ENCODE measurements around the gene ATP8A2. TPM values are rescaled to one million over a fixed set of nuclear protein-coding genes. Genes with fewer than 3 reads are reported as not detected.

Gene ATP8A2
- polyA plus RNA-seq, 3 donors = not detected

- H3K4me1 ChIP-seq (ENCODE audit: control insufficient read depth in 1 of 2, insufficient read depth in 2 of 2, low read length in 2 of 2) = no peaks in the 10 kb centered on the region
- DNase-seq = no peak
- H3K27ac Mint-ChIP-seq = no peak overlapping the region
- 89% methylated on average over 4 of the region's 4 CpGs for WGBS (ENCODE audit: insufficient coverage)
- no peaks in the 10 kb centered on the region for H3K79me2 ChIP-seq (ENCODE audit: insufficient read depth, low read length)
- no peaks in the 10 kb centered on the region for H3K27me3 ChIP-seq (ENCODE audit: control insufficient read depth in 2 of 2, insufficient read depth in 2 of 2, low read length in 2 of 2)
- intact Hi-C loops (cut with micrococcal nuclease) = no loop called here
- H3K27me3 Mint-ChIP-seq (ENCODE audit: low read depth in 3 of 3) = peaks cover 0 to 11% (median 2%) of the 10 kb centered on the region in 3 donors
- H3K4me1 Mint-ChIP-seq = no peaks in the 10 kb centered on the region
- peaks cover 2 to 9% (median 4%) of the 10 kb centered on the region in 7 donors for H3K9me3 Mint-ChIP-seq
- no peaks in the 10 kb centered on the region for H3K36me3 Mint-ChIP-seq
- H3K27ac ChIP-seq (ENCODE audit: low read depth in 1 of 2, low read length in 2 of 2) = no peak overlapping the region
- H3K4me3 ChIP-seq (replicated peaks in 1 of 3; ENCODE audit: low read depth in 2 of 3, low read length in 3 of 3) = no peak overlapping the region
- H3K9me3 ChIP-seq (replicated peaks in 1 of 2; ENCODE audit: control insufficient read depth in 1 of 2, insufficient read depth in 1 of 2, low read length in 2 of 2) = peaks cover 0 to 11% of the 10 kb centered on the region in 2 donors
- H3K4me2 ChIP-seq (replicated peaks; ENCODE audit: extremely low read depth, low read length, poor library complexity, severe bottlenecking) = no peak overlapping the region
- no peak overlapping the region for H3K4me3 Mint-ChIP-seq
- H2AFZ ChIP-seq (ENCODE audit: insufficient read depth, low read depth, low read length, poor library complexity, severe bottlenecking) = no peak overlapping the region
- no peaks in the 10 kb centered on the region for H3K36me3 ChIP-seq (replicated peaks in 1 of 2; ENCODE audit: control insufficient read depth in 1 of 2, insufficient read depth in 2 of 2, low read length in 2 of 2)
- no peak overlapping the region for H3K9ac ChIP-seq (ENCODE audit: insufficient read depth, low read length, poor library complexity, severe bottlenecking)
- no peaks in the 10 kb centered on the region for H4K20me1 ChIP-seq (ENCODE audit: insufficient read depth, low read length)
- TF ChIP-seq CTCF (IDR thresholded peaks at IDR 0.05) = no peak
These were observed 654.4 kb downstream of the ATP8A2 start for GRCh38 chr13:26026211-26026610.

DNA sequence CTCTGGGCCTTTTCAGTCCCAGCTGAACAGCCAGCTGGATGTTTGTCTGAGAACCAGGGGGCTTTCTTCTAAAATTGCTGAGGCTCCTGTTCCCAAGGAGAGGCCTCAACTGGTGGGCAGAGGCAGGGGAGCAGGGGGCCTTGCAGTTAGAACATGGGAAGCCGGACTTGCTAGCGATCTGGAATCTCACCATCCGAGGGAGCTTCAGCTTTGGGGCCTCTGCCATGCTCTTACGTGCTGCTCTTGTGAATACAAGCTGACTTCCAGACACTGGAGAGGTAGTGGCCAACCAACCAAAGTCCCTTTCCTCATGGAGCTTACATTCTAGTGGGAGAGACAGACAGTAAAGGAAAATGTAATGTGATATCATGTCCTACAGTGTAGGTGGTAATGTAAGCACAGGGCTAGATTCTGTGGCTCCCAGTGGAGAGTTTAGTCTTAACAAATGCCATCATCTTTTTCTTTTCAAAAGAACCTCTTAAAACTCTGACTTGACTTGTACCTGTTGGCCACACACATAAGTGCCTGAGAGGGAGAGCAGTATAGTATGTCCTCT is 657.9 kb downstream of the ATP8A2 start:
- TF ChIP-seq CTCF (IDR thresholded peaks at IDR 0.05) = no peak
- Histone ChIP-seq H3K36me3 (replicated peaks in 1 of 2; ENCODE audit: control insufficient read depth in 1 of 2, insufficient read depth in 2 of 2, low read length in 2 of 2) (no peaks in the 10 kb centered on the region), H3K4me1 (ENCODE audit: control insufficient read depth in 1 of 2, insufficient read depth in 2 of 2, low read length in 2 of 2) (no peaks in the 10 kb centered on the region), H3K4me2 (replicated peaks; ENCODE audit: extremely low read depth, low read length, poor library complexity, severe bottlenecking) (no peak overlapping the region), H3K4me3 (replicated peaks in 1 of 3; ENCODE audit: low read depth in 2 of 3, low read length in 3 of 3) (no peak overlapping the region), H3K27ac (ENCODE audit: low read depth in 1 of 2, low read length in 2 of 2) (no peak overlapping the region), H3K9ac (ENCODE audit: insufficient read depth, low read length, poor library complexity, severe bottlenecking) (no peak overlapping the region), H4K20me1 (ENCODE audit: insufficient read depth, low read length) (no peaks in the 10 kb centered on the region), H3K9me3 (replicated peaks in 1 of 2; ENCODE audit: control insufficient read depth in 1 of 2, insufficient read depth in 1 of 2, low read length in 2 of 2) (peaks cover 0 to 17% of the 10 kb centered on the region in 2 donors), H3K79me2 (ENCODE audit: insufficient read depth, low read length) (no peaks in the 10 kb centered on the region), H3K27me3 (ENCODE audit: control insufficient read depth in 2 of 2, insufficient read depth in 2 of 2, low read length in 2 of 2) (no peaks in the 10 kb centered on the region), H2AFZ (ENCODE audit: insufficient read depth, low read depth, low read length, poor library complexity, severe bottlenecking) (no peak overlapping the region)
- DNase-seq = no peak
- intact Hi-C loops (cut with micrococcal nuclease) = no loop called here
- peaks cover 2 to 9% (median 4%) of the 10 kb centered on the region in 3 donors for H3K27me3 Mint-ChIP-seq (ENCODE audit: low read depth in 3 of 3)
- 88% methylated on average over 4 of the region's 4 CpGs for WGBS (ENCODE audit: insufficient coverage)
- no peak overlapping the region for H3K4me3 Mint-ChIP-seq
- no peaks in the 10 kb centered on the region for H3K4me1 Mint-ChIP-seq
- H3K9me3 Mint-ChIP-seq = peaks cover 6 to 25% (median 17%) of the 10 kb centered on the region in 7 donors
- H3K36me3 Mint-ChIP-seq = no peaks in the 10 kb centered on the region
- no peak overlapping the region for H3K27ac Mint-ChIP-seq

All from CD14-positive monocyte (primary cell).